Gastroesophageal sphincter (tissue), 3 donors: Measurements from ENCODE around the gene PCDH12.

Experiments used
- EP300 ChIP-seq: sonication (generic); formaldehyde crosslinking; IDR thresholded peaks from one replicate; pipeline ENCODE4 v1.6.1; 2017; ENCODE audit warnings: antibody characterized with exemption, mild to moderate bottlenecking
- POLR2AphosphoS5 ChIP-seq: sonication (generic); formaldehyde crosslinking; IDR thresholded peaks from one replicate; pipeline ENCODE4 v1.6.1; 2017; ENCODE audit warnings: antibody characterized with exemption
- TF ChIP-seq, protein P1 (sequence below), 4 experiments: fragments of 200-600 bp in 2 of 4; fragments of 450-650 bp in 2 of 4; sonication (generic) in 1 of 4; IDR thresholded peaks; one replicate each; pipeline ENCODE4 v1.5.1; 2017 to 2019; ENCODE audit warnings: antibody characterized with exemption in 4 of 4, mild to moderate bottlenecking in 2 of 4, moderate library complexity in 2 of 4

DNA sequence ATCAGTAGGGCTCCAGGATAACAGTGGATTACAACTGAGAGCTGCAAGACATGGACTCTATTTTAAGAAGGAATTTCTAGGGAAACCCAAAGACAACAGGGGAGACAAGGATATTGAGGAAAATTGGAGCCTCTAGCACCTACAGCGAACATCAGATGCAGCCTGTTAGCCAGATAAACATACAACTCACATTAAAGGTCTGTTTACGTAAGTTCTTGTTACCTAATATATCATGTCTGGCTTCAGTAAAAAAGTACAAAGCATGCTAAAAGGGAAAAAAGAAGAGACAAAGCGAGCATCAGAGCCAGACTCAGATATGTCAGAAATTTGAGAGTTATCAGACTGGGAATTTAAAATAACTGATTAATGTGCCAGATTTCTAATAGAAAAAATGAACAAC, 37.7 kb upstream of the PCDH12 start:
- TF ChIP-seq, protein P1, sequence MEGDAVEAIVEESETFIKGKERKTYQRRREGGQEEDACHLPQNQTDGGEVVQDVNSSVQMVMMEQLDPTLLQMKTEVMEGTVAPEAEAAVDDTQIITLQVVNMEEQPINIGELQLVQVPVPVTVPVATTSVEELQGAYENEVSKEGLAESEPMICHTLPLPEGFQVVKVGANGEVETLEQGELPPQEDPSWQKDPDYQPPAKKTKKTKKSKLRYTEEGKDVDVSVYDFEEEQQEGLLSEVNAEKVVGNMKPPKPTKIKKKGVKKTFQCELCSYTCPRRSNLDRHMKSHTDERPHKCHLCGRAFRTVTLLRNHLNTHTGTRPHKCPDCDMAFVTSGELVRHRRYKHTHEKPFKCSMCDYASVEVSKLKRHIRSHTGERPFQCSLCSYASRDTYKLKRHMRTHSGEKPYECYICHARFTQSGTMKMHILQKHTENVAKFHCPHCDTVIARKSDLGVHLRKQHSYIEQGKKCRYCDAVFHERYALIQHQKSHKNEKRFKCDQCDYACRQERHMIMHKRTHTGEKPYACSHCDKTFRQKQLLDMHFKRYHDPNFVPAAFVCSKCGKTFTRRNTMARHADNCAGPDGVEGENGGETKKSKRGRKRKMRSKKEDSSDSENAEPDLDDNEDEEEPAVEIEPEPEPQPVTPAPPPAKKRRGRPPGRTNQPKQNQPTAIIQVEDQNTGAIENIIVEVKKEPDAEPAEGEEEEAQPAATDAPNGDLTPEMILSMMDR (IDR thresholded peaks at IDR 0.05): no peak
- TF ChIP-seq EP300 (no peak), POLR2AphosphoS5 (no peak)
